ENCODE data around the gene SOCS1. TPM values are rescaled to one million over a fixed set of nuclear protein-coding genes. Genes with fewer than 3 reads are reported as not detected.

The SOCS1 gene
- total and polyA plus RNA-seq, 2 donors (not counting 3 experiments of a cell fraction or from before 2014, with no cell fraction given): 1.1 to 1.7 TPM

DNA sequence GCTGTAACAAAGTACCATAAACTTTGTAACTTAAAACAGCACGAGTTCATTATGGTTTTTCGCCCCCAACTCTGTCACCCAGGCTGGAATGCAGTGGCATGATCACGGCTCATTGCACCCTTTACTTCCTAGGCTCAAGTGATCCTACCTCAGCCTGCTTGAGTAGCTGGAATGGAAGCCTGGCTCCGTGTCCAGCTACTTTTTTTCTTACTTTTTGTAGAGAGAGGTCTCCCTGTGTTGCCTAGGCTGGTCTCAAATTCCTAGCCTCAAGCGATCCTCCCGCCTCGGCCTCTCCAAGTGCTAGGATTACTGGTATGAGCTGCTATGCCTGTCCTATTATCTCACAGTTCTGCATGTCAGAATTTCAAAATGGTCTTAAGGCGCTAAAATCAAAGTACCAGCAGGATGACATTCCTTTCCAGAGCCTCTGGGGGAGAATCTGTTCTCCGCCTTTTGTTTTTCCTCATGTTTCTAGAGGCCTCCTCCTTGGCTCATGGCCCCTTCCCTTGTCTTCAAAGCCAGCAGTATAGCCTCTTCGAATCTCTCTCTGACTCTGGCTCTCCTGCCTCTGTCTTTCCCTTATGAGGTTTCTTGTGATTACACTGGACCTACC is 35.2 kb upstream of the SOCS1 start:
- DNase-seq (ENCODE audit: low read depth, low spot score) (no peak), FAIRE-seq (no peak)
- H3K9ac ChIP-seq (replicated peaks; ENCODE audit: extremely low read depth, insufficient read depth, low read length): no peak overlapping the region
- H3K9me1 ChIP-seq (replicated peaks; ENCODE audit: control insufficient read depth, extremely low read depth, insufficient read depth, low read length): no peaks in the 10 kb centered on the region
- no peak overlapping the region for H2AFZ ChIP-seq (ENCODE audit: low read depth, low read length)
- H3K9me3 ChIP-seq (replicated peaks; ENCODE audit: control insufficient read depth, insufficient read depth, low read length): no peaks in the 10 kb centered on the region
- intact Hi-C loops (cut with micrococcal nuclease): no loop called here
- no peaks in the 10 kb centered on the region for H4K20me1 ChIP-seq (replicated peaks; ENCODE audit: control insufficient read depth, extremely low read depth, insufficient read depth, low read length)
- H3K79me2 ChIP-seq (ENCODE audit: control insufficient read depth, insufficient read depth, low read length): no peaks in the 10 kb centered on the region
- peaks cover 0 to 3% of the 10 kb centered on the region in 2 experiments for H3K27me3 ChIP-seq (ENCODE audit: control insufficient read depth in 2 of 2, insufficient read depth in 2 of 2, low read length in 2 of 2)
- ChIA-PET POLR2A (no interaction called here), CTCF (interaction anchor here (1.3 kb wide), 1 partner anchor 22 kb away, joined by 3 read pairs; the partner anchor contains the start of gene TNP2)
- dilution Hi-C loops (cut with MboI; ENCODE audit: extremely low pct_ligation_motif_present, low sequenced_read_pairs): no loop called here
- no peak overlapping the region for H3K4me2 ChIP-seq (ENCODE audit: insufficient read depth, low read length)
- H3K4me3 ChIP-seq (replicated peaks in 1 of 3; ENCODE audit: insufficient read depth in 1 of 3, low read depth in 1 of 3, low read length in 3 of 3): no peak overlapping the region
- TF ChIP-seq POLR2A (IDR thresholded peaks at IDR 0.05; ENCODE audit: low read depth, low read length) (no peak), JUN (IDR thresholded peaks at IDR 0.05; ENCODE audit: borderline replicate concordance, insufficient read depth, insufficient read length, low read depth) (no peak), GATA2 (IDR thresholded peaks at IDR 0.05; ENCODE audit: insufficient read depth, insufficient read length, low read depth, low read length) (no peak), EZH2 (IDR thresholded peaks at IDR 0.05; ENCODE audit: borderline replicate concordance, low read depth, low read length, severe bottlenecking) (no peak), FOS (IDR thresholded peaks at IDR 0.05; ENCODE audit: borderline replicate concordance, insufficient read depth, low read length) (no peak)
- TF ChIP-seq, protein P1, sequence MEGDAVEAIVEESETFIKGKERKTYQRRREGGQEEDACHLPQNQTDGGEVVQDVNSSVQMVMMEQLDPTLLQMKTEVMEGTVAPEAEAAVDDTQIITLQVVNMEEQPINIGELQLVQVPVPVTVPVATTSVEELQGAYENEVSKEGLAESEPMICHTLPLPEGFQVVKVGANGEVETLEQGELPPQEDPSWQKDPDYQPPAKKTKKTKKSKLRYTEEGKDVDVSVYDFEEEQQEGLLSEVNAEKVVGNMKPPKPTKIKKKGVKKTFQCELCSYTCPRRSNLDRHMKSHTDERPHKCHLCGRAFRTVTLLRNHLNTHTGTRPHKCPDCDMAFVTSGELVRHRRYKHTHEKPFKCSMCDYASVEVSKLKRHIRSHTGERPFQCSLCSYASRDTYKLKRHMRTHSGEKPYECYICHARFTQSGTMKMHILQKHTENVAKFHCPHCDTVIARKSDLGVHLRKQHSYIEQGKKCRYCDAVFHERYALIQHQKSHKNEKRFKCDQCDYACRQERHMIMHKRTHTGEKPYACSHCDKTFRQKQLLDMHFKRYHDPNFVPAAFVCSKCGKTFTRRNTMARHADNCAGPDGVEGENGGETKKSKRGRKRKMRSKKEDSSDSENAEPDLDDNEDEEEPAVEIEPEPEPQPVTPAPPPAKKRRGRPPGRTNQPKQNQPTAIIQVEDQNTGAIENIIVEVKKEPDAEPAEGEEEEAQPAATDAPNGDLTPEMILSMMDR (IDR thresholded peaks at IDR 0.05; ENCODE audit: extremely low read depth in 1 of 2, insufficient read depth in 1 of 2, low read depth in 1 of 2, low read length in 2 of 2): no peak
- no peaks in the 10 kb centered on the region for H3K36me3 ChIP-seq (ENCODE audit: control insufficient read depth in 2 of 2, extremely low read depth in 1 of 2, insufficient read depth in 2 of 2, low read length in 2 of 2)
- BruUV-seq (replicated peaks): no TSS peak
- no peak overlapping the region for H3K27ac ChIP-seq (ENCODE audit: insufficient read depth, low read depth, low read length)
- no peaks in the 10 kb centered on the region for H3K4me1 ChIP-seq (ENCODE audit: control insufficient read depth, extremely low read depth, insufficient read depth, low read length)
